GM19099 (cell line): ENCODE measurements around the gene TMEM218.

Experiments used
- POLR2A ChIP-seq: IDR thresholded peaks from 3 replicates; pipeline ENCODE4 v1.6.1; 2011; ENCODE audit warnings: low read depth; ENCODE audit not compliant: insufficient read length; ENCODE audit errors: extremely low read depth

Gene TMEM218

DNA sequence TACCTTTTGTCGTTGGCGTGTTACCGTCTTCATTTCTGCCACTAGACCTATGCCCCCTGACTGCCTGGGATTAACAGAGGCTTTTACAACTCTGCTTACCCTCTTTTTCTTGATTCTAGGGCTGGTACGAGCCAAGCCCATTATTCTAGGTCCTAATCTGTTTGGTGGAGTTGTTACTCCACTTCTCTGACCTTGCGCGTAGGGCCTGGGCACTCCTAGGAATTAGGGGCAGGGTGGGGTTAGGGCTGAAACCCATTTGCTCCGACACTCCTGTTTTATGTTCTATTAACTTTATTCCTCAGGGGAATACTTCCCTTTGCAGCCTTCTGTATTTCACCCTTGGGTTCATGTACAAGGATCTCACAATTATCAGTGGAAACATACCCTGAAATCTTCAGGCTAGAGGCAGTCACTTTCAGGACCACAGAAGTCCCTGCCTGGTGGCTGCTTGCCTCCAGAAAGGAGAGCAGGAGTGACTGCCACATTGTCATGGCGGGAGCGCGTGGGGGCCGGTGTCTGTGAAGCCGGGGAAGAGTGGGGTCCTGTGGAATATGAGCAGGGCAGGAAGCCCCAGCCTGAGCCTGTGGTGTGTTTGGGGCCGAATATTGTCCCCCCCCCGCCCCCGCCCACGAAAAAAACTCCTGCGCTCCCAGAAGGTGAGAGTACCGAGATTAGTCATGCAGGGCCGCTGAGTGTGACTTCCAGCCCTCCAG, 49.1 kb downstream of the TMEM218 start:
- TF ChIP-seq POLR2A: no peak

DNA sequence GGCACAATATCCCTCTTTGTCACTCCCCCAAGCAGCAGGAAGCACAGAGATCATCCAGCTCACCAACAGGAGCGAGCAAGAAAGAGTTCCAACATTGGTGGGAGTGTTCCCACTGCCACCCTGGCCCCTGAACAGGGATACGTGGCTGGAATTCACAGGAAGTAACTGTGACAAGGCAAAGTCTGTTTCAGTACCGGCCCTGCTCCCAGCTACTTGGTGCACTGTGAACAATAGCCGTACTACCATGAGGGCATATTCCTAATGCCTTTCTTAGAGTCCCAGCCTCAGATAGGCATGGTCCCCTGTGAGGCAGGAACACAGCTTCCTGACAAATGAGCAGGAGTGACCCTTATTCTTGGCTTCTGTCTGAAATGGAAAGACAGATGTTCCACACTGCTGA, 50.1 kb downstream of the TMEM218 start:
- TF ChIP-seq POLR2A: no peak

DNA sequence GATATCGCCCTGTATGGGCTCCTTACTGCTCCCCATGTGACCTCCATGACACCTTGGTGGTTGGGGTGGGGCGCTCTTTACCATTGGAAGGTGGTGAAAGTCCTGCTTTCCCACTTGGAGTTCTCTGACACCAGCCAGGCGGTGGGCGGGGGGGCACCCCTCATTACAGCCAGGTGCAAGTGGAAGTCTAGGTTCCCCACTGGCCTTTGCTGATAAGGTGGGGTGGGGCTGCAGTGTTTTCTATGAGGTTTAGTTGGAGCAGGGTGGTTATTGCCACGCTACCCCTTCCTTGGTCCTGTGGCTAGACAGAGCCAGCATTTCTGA, 53.8 kb downstream of the TMEM218 start:
- no peak for TF ChIP-seq POLR2A

DNA sequence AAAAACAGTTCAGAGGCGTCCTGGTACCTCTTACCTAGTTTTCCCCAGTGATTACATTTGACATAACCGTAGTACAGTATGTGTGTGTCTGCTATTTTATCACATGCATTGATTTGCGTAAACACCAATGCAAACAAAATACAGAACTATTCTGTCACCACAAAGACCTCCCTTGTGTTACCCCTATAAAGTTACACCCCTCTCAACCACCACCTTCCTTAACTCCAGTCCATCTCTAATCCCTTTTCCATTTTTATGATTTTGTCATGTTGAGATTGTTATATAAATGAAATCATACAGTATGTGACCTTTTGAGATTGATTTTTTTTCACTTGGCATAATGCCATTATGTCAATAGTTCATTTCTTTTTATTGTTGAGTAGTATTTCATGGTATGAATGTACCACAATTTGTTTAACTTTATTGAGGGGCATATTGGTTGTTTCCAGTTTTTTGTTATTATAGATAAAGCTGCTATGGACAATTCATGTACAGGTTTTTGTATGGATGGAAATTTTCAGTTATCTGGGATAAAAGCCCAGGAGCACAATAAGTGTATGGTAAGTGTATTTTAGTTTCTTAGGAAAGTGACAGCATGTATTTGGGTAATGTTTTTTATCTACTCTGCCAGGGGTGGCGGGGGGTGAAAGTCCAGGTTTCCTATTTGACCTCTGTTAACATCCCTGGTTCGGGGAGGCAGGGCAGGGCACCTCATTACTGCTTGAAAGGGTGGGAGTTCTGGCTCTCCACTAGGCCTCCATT, 54.3 kb downstream of the TMEM218 start:
- no peak for TF ChIP-seq POLR2A

DNA sequence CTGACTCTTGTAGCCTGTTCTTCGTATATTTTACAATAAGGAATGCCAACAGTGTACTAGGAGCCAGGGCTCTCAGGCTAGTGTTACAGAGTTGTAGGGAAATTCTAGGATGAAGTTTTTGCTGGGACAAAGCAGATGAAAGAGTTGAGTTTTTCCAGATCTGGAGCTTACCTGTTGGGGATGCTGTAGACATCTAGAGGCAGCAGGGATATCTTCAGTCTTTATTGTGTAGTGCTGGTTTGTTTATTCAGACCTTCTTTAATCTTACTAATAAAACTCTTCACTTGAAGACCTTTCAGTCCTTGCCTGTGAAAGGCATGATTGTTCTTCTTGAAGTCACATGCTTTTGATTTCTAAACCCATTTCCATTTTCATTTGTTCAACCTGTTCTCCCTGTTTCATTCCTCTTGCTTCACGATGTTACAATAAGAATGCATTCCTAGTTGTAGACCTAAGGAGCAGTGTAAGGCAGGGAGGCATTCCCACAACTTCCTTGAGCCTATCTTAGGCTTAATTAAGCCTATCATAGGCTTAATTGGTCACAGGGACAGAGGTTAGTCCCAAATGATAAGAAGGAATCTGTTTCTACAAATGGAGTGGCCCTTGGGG, 56.2 kb downstream of the TMEM218 start:
- TF ChIP-seq POLR2A: no peak

DNA sequence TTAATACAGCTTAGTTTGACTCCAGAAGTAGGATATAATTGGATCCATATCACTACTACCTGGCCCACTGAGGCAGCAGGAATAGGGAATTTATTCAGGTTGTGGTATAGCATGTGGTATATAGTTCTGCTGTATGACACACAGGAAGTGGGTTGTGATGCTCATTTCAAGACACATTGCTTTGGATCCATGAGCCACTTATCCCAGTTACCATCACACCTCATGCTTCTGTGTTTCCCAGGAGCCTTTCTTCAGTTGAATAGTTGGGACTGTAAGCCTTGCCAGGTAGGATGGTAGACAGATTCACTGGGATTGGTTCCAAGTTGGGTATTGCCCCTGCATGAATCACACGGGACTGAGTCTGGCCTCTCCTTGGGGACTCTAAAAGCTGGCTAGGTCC, 58.3 kb downstream of the TMEM218 start:
- TF ChIP-seq POLR2A: no peak

DNA sequence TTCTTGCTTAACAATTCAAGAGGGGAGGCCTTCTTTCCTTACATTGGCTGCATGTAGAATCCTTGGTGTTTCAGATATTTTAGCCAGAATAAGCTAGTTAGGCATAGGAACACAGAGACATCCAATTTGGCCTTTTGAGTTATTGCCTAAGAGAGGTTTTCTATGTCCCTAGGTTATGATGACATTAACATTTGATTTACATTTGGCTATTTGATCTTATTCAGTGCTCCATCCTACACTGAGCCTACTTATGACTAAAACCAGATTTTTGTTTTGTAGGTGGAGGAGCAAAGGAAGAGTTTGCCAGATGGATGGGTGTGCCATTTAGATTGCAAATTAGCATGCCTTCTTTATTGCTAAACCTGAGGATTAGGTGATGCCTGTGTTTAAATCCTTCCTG, 59.4 kb downstream of the TMEM218 start:
- TF ChIP-seq POLR2A: no peak

DNA sequence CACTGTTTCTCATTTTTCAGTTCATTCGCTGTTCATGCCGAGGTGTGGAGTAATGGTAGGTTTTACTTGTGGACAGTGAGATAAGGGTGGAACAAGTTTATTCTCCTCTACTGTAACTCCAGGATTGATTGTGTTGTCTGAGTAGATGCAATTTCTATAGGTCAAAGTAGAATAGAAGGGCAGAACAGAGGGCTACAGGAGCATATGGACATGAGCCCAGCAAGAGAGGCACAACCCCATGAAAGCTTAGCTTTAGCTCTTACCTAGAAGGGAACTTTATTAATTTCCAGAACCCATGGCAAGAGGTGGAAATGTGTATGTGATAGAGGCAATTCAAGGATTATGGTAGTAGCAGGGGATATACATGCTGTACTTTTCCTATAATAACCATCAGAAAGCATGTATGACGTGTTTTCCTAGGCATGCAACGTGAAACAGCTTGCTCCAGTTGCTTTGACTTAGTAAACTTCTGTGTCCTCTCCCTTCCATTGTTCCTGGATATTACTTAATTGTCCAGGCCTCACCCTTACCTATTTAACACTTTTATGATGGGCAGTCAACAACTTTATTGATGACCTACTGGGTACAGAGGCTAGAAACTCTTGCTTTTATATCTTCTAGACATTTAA, 62.1 kb downstream of the TMEM218 start:
- no peak for TF ChIP-seq POLR2A
